Amygdala (tissue), 56 donors: ENCODE results near the gene GLI2.

ENCODE experiments used
- DNase-seq, 56 donors: peaks; one replicate each; lab custom pipeline; 2025; lab: John Stamatoyannopoulos, UW

GLI2 gene

DNA sequence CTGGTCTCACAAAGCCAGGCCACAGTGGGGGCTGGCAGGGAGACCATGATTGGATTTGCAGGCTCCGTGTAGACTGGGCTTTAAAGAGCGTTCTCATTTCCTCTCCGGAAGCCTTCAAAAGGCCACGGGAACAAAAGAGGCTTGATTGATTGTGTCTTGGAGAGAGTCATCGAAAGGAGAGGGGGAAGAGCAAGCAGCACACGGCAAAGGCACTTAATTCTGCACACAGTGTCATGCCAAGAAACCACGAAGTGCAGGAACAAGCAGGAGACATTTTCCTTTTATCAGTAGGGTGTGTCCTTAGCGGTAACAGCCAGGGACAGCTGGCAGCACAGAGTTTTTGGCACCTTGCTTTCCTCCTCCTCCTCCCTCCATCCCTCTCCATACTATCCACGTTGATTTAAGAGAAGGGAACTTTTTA lies 47.7 kb downstream of the GLI2 start:
- DNase-seq: no peak

DNA sequence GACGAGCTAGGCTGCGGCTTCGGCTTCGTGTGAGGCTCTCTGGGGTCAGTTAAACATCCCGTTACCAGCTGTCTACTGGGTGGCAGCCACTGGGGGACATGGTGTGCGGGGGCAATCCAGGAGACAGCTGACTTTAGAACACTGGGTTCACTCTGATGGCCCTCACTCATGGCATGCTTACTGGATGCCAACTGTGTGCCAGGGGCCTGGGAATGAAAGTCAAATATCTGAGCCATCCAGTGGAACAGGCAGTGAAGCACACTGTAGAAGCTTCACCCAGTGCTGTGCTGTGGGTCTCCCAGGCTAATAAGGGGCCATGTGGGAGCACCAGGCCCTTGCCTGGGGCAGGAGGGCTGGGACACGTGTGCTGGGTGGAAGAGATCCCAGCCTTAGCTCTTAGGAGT lies 48.3 kb downstream of the GLI2 start:
- no peak for DNase-seq
